Osteocyte (in vitro differentiated cells): Measurements from ENCODE around the gene DGCR6L. TPM values are rescaled to one million over a fixed set of nuclear protein-coding genes. Genes with fewer than 3 reads are reported as not detected.
A peak's percentile ranks its signal among the peaks of the same experiment; 100 is the strongest.
"Not testable (repeated sequence)": the region's sequence is repeated elsewhere in the genome, so short reads cannot be mapped to it uniquely, and the experiment has no call there.

Source experiments
- DNase-seq: peaks from one replicate; pipeline ENCODE4 v3.0.0; 2021; ENCODE audit warnings: mixed read lengths; ENCODE audit not compliant: unreplicated experiment; ENCODE audit errors: extremely low spot score
- H3K27ac Mint-ChIP-seq: one replicate; pipeline ENCODE4 v1.8.0; 2021; ENCODE audit warnings: mild to moderate bottlenecking, mixed read lengths; ENCODE audit not compliant: unreplicated experiment
- H3K27me3 Mint-ChIP-seq: one replicate; pipeline ENCODE4 v1.8.0; 2021; ENCODE audit warnings: mixed read lengths; ENCODE audit not compliant: unreplicated experiment
- H3K36me3 Mint-ChIP-seq: one replicate; pipeline ENCODE4 v1.8.0; 2021; ENCODE audit warnings: mixed read lengths; ENCODE audit not compliant: unreplicated experiment
- H3K4me1 Mint-ChIP-seq: one replicate; pipeline ENCODE4 v1.8.0; 2021; ENCODE audit warnings: mixed read lengths; ENCODE audit not compliant: unreplicated experiment
- H3K4me3 Mint-ChIP-seq: one replicate; pipeline ENCODE4 v1.8.0; 2021; ENCODE audit warnings: mild to moderate bottlenecking, moderate library complexity, mixed read lengths; ENCODE audit not compliant: unreplicated experiment
- H3K9me3 Mint-ChIP-seq: one replicate; pipeline ENCODE4 v1.8.0; 2021; ENCODE audit warnings: mixed read lengths; ENCODE audit not compliant: unreplicated experiment
- long read RNA-seq: library from polyadenylated mRNA; unstranded; transcript quantifications from one replicate; pipeline ENCODE4 v2.0.0, GENCODE V29; 2021
- total RNA-seq: library from RNA; stranded (reverse); gene quantifications from 2 replicates; pipeline ENCODE4 v1.2.1, GENCODE V29; 2021
- TF ChIP-seq, protein P1 (sequence below): fragments of 200-600 bp; sonication (generic); IDR thresholded peaks from 2 replicates; pipeline ENCODE4 v1.5.0; 2021; ENCODE audit warnings: antibody characterized with exemption, mild to moderate bottlenecking, moderate library complexity

DGCR6L gene
- total RNA-seq: 55.0 and 59.4 TPM in 2 replicates
- long read RNA-seq, transcript DGCR6L-201 (5 exons, 1,154 nt): major isoform, 38 of 43 reads
- long read RNA-seq, partial matches to known transcripts: 2 of 43 reads
- long read RNA-seq, other reads (novel, unspliced or antisense): 3 of 43 reads

DNA sequence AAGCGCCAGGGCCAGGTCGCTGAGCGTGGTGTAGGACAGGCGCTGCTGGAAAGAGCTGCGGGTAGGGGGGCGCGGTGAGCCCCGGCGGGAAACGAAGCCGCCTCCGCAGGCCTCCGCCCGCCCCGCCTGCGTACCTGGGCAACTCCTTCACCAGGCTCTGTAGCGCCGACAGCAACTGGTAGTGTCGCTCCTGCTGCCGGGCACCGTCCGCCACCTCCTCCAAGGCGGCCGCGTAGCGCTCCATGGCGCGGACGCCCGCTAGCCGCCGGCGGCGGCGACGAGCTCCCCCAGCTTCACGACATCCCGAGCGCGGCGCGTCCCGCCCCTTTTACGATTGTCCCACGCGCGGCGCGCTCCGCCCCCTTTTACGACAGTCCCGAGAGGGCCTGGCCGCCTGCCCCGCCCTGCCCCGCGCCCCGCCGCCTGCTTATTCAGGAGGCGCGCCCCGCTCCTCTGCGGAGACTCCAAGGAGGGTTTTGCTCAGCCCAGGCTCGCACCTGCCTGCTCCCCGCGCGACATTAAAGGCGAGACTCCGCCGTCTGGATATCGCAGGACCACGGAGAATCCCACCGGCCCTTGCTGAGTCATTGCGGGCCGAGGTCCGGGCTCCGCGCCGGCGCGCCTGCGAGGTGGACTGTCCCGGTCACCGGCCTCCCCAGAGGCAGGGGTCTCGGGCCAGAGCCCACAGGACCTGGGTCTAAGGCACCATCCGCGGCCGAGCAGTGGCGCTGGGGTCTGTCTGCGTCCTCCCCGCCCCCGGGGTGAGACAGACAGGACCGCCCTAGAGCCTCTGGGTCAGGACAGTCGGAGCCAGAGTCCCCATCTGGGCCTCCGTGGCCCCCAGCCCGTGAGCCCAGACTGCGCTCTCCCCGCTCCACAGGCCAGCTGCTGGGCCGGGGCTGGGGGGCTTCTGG is at the start of gene DGCR6L:
TSS of gene DGCR6L (minus strand) at position 316 of the 914 bp plus-strand sequence. CDS start at position 244, 72 bp downstream.
- H3K4me3 Mint-ChIP-seq: peak within 1 kb of the TSS; percentile 87
- H3K4me1 Mint-ChIP-seq: peaks cover 34% of the 10 kb centered on the region
- no peaks in the 10 kb centered on the region for H3K9me3 Mint-ChIP-seq
- TF ChIP-seq, protein P1, sequence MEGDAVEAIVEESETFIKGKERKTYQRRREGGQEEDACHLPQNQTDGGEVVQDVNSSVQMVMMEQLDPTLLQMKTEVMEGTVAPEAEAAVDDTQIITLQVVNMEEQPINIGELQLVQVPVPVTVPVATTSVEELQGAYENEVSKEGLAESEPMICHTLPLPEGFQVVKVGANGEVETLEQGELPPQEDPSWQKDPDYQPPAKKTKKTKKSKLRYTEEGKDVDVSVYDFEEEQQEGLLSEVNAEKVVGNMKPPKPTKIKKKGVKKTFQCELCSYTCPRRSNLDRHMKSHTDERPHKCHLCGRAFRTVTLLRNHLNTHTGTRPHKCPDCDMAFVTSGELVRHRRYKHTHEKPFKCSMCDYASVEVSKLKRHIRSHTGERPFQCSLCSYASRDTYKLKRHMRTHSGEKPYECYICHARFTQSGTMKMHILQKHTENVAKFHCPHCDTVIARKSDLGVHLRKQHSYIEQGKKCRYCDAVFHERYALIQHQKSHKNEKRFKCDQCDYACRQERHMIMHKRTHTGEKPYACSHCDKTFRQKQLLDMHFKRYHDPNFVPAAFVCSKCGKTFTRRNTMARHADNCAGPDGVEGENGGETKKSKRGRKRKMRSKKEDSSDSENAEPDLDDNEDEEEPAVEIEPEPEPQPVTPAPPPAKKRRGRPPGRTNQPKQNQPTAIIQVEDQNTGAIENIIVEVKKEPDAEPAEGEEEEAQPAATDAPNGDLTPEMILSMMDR: no peak
- H3K27ac Mint-ChIP-seq: peak within 1 kb of the TSS; percentile 87
- DNase-seq: peak; percentile 97
- H3K36me3 Mint-ChIP-seq: no peaks in the 10 kb centered on the region
- no peaks in the 10 kb centered on the region for H3K27me3 Mint-ChIP-seq

DNA sequence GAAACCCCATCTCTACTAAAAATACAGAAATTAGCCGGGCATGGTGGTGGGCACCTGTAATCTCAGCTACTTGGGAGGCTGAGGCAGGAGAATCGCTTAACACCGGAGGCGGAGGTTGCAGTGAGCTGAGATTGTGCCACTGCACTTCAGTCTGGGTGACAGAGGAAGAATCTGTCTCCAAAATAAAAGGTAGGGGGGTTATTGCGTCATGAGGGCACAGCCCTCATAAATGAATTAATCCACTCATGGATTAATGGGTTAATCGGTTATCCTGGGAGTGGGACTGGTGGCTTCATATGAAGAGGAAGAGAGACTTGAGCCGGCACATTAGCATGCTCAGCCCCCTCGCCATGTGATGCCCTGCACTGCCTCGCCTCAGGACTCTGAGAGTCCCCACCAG is 49.0 kb upstream of the DGCR6L start:
- H3K4me1 Mint-ChIP-seq, H3K4me3 Mint-ChIP-seq, H3K9me3 Mint-ChIP-seq, H3K36me3 Mint-ChIP-seq, H3K27ac Mint-ChIP-seq: not testable (repeated sequence)
- peaks cover 19% of the 10 kb centered on the region for H3K27me3 Mint-ChIP-seq
- peak; percentile 30 for DNase-seq

DNA sequence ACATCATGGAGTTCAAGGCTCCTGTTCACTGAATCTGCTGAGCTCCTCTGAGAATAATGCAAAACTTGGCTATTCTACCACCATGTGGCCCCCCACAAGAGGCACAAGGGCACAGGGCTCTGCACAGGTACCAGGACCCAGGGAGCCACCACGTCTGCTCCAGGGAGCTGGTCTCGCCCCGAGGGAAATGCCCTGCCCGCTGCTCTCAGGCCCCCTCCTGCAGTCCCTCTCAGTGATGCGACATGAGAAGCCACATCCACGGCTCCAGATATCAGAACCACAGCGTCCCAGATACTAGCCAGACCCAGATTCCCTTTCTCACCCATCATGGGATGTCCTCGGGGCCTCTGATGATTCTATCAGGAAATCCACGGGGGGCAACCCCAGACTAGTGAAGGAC is 47.0 kb upstream of the DGCR6L start:
- H3K9me3 Mint-ChIP-seq, H3K27ac Mint-ChIP-seq, H3K4me1 Mint-ChIP-seq, H3K36me3 Mint-ChIP-seq, H3K4me3 Mint-ChIP-seq: not testable (repeated sequence)
- peaks cover 19% of the 10 kb centered on the region for H3K27me3 Mint-ChIP-seq
- peak; percentile 74 for DNase-seq

DNA sequence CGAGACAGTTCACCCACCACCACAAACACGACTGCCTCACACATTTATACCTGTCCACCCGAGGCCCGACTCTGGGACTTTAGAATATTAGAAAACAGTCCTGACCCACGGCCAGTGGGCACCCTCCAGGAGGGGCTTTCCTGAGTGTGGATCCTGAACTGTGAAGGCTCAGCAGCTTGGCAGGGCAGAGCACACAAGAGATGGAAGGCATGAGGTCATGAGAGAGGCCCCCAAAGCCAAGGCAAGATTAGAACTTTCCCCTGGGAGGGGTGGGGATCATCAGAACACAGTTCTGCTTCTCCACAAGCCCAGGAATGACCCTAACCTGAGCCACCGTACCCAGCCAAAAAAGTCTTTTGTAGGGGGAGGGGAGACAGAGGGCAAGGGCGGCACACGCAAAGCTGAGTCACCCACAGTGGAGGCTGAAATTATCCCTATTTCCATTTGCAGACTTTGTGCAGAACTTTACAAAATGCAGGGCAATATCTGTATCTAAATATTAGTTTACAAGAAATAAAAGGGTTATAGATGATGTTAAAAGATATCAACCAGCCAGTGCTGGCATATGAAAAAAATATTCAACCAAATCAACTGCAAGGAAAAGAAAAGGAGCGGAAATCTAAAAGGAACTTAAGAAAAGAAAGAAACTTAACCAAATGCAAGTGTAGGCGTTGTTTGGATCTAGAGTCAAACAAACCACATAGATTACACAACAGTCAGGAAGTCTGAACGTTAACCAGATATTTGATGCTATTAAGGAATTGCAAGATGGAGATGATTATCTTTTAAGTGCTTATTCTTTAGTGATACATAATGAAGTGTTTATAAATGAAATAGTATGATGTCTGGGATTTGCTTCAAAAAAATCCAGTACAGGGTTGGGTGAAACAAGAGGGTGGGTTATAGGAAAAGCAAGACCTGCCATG is 44.7 kb upstream of the DGCR6L start:
- peak; percentile 63 for DNase-seq
- not testable (repeated sequence) for H3K4me3 Mint-ChIP-seq, H3K9me3 Mint-ChIP-seq, H3K36me3 Mint-ChIP-seq, H3K27ac Mint-ChIP-seq, H3K4me1 Mint-ChIP-seq
- H3K27me3 Mint-ChIP-seq: peaks cover 16% of the 10 kb centered on the region

DNA sequence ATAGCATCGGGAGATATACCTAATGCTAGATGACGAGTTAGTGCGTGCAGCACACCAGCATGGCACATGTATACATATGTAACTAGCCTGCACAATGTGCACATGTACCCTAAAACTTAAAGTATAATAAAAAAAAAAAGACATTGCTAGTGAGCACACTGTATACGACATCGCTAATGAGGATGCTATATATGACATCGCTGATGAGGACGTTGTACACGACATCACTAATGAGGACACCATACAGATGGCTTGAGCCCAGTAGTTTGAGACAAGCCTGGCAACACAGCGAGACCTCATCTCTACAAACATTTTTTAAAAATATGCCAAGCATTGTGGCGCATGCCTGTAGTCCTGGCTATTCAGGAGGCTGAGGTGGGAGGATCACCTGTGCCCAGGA is 42.5 kb upstream of the DGCR6L start:
- not testable (repeated sequence) for H3K4me3 Mint-ChIP-seq, H3K4me1 Mint-ChIP-seq, H3K9me3 Mint-ChIP-seq, H3K27ac Mint-ChIP-seq, DNase-seq, H3K36me3 Mint-ChIP-seq, H3K27me3 Mint-ChIP-seq

DNA sequence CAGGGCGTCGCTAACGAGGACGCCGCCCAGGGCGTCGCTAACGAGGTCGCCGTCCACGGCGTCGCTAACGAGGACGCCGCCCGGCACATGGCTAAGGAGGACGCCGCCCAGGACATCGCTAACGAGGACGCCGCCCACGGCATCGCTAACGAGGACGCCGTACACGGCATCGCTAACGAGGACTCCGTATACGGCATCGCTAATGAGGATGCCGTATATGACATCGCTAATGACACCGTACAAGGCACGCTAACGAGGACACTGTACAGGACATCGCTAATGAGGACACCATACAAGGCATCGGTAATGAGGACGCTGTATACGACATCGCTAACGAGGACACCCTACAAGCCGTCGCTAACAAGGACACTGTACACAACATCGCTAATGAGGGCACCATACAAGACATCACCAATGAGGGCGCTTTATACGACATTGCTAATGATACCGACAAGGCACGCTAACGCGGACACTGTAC is 41.9 kb upstream of the DGCR6L start:
- peak; percentile 57 for DNase-seq
- not testable (repeated sequence) for H3K4me1 Mint-ChIP-seq, H3K4me3 Mint-ChIP-seq, H3K9me3 Mint-ChIP-seq, H3K27ac Mint-ChIP-seq, H3K36me3 Mint-ChIP-seq, H3K27me3 Mint-ChIP-seq

DNA sequence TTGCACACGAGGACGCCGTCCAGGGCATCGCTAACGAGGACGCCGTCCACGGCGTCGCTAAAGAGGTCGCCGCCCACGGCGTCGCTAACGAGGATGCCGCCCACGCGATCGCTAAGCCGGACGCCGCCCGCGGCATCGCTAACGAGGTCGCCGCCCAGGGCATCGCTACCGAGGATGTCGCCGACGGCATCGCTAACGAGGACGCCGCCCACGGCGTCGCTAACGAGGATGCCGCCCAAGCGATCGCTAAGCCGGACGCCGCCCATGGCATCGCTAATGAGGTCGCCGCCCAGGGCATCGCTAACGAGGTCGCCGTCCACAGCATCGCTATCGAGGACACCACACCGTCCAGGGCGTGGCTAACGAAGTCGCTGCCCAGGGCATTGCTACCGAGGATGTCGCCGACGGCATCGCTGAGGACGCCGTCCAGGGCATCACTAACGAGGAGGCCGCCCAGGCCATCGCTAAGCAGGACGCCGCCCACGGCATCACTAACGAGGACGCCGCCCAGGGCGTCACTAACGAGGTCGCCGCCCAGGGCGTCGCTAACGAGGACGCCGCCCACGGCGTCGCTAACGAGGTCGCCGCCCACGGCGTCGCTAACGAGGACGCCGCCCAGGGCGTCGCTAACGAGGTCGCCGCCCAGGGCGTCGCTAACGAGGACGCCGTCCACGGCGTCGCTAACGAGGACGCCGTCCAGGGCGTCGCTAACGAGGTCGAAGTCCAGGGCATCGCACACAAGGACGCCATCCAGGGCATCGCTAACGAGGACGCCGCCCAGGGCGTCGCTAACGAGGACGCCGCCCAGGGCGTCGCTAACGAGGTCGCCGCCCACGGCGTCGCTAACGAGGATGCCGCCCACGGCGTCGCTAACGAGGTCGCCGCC is 41.2 kb upstream of the DGCR6L start:
- DNase-seq: peak; percentile 85
- not testable (repeated sequence) for H3K4me3 Mint-ChIP-seq, H3K9me3 Mint-ChIP-seq, H3K27me3 Mint-ChIP-seq, H3K36me3 Mint-ChIP-seq, H3K4me1 Mint-ChIP-seq, H3K27ac Mint-ChIP-seq

DNA sequence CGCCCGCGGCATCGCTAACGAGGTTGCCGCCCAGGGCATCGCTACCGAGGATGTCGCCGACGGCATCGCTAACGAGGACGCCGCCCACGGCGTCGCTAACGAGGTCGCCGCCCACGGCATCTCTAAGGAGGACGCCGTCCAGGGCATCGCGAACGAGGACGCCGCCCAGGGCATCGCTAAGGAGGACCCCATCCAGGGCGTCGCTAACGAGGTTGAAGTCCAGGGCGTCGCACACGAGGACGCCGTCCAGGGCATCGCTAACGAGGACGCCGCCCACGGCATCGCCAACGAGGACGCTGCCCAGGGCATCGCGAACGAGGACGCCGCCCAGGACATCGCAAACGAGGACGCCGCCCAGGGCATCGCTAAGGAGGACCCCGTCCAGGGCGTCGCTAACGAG is 40.4 kb upstream of the DGCR6L start:
- not testable (repeated sequence) for H3K4me1 Mint-ChIP-seq

DNA sequence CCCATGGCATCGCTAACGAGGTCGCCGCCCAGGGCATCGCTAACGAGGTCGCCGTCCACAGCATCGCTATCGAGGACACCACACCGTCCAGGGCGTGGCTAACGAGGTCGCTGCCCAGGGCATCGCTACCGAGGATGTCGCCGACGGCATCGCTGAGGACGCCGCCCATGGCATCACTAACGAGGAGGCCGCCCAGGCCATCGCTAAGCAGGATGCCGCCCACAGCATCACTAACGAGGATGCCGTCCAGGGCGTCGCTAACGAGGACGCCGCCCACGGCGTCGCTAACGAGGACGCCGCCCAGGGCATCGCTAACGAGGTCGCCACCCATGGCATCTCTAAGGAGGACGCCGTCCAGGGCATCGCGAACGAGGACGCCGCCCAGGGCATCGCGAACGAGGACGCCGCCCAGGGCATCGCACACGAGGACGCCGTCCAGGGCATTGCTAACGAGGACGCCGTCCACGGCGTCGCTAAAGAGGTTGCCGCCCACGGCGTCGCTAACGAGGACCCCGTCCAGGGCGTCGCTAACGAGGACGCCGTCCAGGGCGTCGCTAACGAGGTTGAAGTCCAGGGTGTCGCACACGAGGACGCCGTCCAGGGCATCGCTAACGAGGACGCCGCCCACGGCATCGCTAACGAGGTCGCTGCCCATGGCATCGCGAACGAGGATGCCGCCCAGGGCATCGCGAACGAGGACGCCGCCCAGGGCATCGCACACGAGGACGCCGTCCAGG is 38.8 kb upstream of the DGCR6L start:
- not testable (repeated sequence) for H3K4me3 Mint-ChIP-seq, H3K27me3 Mint-ChIP-seq, H3K9me3 Mint-ChIP-seq, H3K36me3 Mint-ChIP-seq, H3K27ac Mint-ChIP-seq, H3K4me1 Mint-ChIP-seq
- DNase-seq: peak; percentile 73

More for the DNA sequence above, 40.4 kb upstream of the DGCR6L start:
- H3K9me3 Mint-ChIP-seq, H3K27me3 Mint-ChIP-seq, DNase-seq, H3K36me3 Mint-ChIP-seq, H3K4me3 Mint-ChIP-seq, H3K27ac Mint-ChIP-seq: not testable (repeated sequence)
